OCI-LY3 (cell line): Measurements from ENCODE around the gene NAV2.

Source experiments
- H2AFZ ChIP-seq: fragments of 200-600, 300-600 bp; shearing (Covaris generic); 2 replicates; pipeline ENCODE4 v1.6.0; 2014; ENCODE audit warnings: antibody characterized with exemption, low read depth, low read length
- H3K27ac ChIP-seq: fragments of 200-600, 300-600 bp; sonication (generic); 2 replicates; pipeline ENCODE4 v1.5.1; 2014; ENCODE audit warnings: mild to moderate bottlenecking, low read length, moderate library complexity, mixed read lengths
- H3K27me3 ChIP-seq: fragments of 200-600, 300-600 bp; sonication (generic); 2 replicates; pipeline ENCODE4 v1.6.1; 2014; ENCODE audit warnings: low read depth, low read length, mixed read lengths
- H3K36me3 ChIP-seq: fragments of 200-600, 300-600 bp; sonication (generic); replicated peaks from 2 replicates; pipeline ENCODE3; 2014; ENCODE audit warnings: low read depth, low read length, mixed read lengths
- H3K4me1 ChIP-seq: fragments of 300-600, 200-600 bp; sonication (generic); 2 replicates; pipeline ENCODE4 v1.6.1; 2014; ENCODE audit warnings: low read length, mixed read lengths
- H3K4me2 ChIP-seq: fragments of 200-600, 300-600 bp; sonication (generic); 2 replicates; pipeline ENCODE4 v1.6.1; 2014; ENCODE audit warnings: low read length, mixed read lengths
- H3K4me3 ChIP-seq: fragments of 300-600, 200-600 bp; sonication (generic); 2 replicates; pipeline ENCODE4 v1.5.1; 2014; ENCODE audit warnings: antibody characterized with exemption, mild to moderate bottlenecking, low read length, moderate library complexity
- H3K79me2 ChIP-seq: fragments of 300-600, 200-600 bp; shearing (Covaris generic); 2 replicates; pipeline ENCODE4 v1.6.1; 2014; ENCODE audit warnings: mild to moderate bottlenecking, low read length, mixed read lengths
- H3K9ac ChIP-seq: fragments of 300-600, 200-600 bp; shearing (Covaris generic); 2 replicates; pipeline ENCODE4 v1.6.0; 2014; ENCODE audit warnings: mild to moderate bottlenecking, low read length, moderate library complexity
- H3K9me3 ChIP-seq: fragments of 200-600, 300-600 bp; shearing (Covaris generic); 2 replicates; pipeline ENCODE4 v1.6.1; 2014; ENCODE audit warnings: low read length, mixed read lengths; ENCODE audit not compliant: insufficient read depth
- H4K20me1 ChIP-seq: fragments of 200-600, 300-600 bp; sonication (generic); 2 replicates; pipeline ENCODE4 v1.6.1; 2016; ENCODE audit warnings: low read length, mixed read lengths; ENCODE audit not compliant: insufficient read depth
- EZH2phosphoT487 ChIP-seq: fragments of 200-600 bp; shearing (Covaris generic); IDR thresholded peaks from 2 replicates; pipeline ENCODE4 v1.6.1; 2018; ENCODE audit warnings: antibody characterized with exemption, mixed run types, low read depth
- TF ChIP-seq, protein P1 (sequence below): fragments of 200-600, 300-600 bp; sonication (generic); IDR thresholded peaks from 2 replicates; pipeline ENCODE4 v1.5.1; 2014; ENCODE audit warnings: antibody characterized with exemption, low read length, low read depth

Gene NAV2

DNA sequence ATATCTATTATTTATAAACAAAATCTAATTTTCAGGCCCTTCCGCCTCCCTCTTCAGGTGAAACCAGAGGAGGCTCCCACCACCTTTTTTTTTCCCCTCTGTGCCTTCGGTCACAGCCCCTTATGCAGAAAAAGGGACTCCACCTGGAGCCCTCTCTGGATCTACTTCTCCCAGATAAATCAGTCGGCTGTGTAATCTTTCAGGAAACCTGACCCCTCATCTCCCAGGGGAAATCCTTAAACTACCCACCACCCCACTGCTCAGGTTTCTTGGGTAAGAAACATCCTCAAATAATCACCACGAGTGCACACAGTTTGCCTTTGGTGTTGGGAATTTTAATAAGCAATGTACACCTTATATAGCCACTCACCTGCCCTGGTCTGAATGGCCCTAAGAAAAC, 104.2 kb downstream of the NAV2 start:
- no peaks in the 10 kb centered on the region for H3K79me2 ChIP-seq
- no peak overlapping the region for H3K4me3 ChIP-seq
- no peak for TF ChIP-seq EZH2phosphoT487
- TF ChIP-seq, protein P1, sequence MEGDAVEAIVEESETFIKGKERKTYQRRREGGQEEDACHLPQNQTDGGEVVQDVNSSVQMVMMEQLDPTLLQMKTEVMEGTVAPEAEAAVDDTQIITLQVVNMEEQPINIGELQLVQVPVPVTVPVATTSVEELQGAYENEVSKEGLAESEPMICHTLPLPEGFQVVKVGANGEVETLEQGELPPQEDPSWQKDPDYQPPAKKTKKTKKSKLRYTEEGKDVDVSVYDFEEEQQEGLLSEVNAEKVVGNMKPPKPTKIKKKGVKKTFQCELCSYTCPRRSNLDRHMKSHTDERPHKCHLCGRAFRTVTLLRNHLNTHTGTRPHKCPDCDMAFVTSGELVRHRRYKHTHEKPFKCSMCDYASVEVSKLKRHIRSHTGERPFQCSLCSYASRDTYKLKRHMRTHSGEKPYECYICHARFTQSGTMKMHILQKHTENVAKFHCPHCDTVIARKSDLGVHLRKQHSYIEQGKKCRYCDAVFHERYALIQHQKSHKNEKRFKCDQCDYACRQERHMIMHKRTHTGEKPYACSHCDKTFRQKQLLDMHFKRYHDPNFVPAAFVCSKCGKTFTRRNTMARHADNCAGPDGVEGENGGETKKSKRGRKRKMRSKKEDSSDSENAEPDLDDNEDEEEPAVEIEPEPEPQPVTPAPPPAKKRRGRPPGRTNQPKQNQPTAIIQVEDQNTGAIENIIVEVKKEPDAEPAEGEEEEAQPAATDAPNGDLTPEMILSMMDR, result no peak
- H3K27ac ChIP-seq, result no peak overlapping the region
- H3K9me3 ChIP-seq, result no peaks in the 10 kb centered on the region
- H3K36me3 ChIP-seq, result no peaks in the 10 kb centered on the region
- H3K4me2 ChIP-seq, result no peak overlapping the region
- H3K27me3 ChIP-seq, result peaks cover 19% of the 10 kb centered on the region
- no peak overlapping the region for H3K9ac ChIP-seq
- no peaks in the 10 kb centered on the region for H3K4me1 ChIP-seq
- H4K20me1 ChIP-seq, result no peaks in the 10 kb centered on the region
- no peak overlapping the region for H2AFZ ChIP-seq

DNA sequence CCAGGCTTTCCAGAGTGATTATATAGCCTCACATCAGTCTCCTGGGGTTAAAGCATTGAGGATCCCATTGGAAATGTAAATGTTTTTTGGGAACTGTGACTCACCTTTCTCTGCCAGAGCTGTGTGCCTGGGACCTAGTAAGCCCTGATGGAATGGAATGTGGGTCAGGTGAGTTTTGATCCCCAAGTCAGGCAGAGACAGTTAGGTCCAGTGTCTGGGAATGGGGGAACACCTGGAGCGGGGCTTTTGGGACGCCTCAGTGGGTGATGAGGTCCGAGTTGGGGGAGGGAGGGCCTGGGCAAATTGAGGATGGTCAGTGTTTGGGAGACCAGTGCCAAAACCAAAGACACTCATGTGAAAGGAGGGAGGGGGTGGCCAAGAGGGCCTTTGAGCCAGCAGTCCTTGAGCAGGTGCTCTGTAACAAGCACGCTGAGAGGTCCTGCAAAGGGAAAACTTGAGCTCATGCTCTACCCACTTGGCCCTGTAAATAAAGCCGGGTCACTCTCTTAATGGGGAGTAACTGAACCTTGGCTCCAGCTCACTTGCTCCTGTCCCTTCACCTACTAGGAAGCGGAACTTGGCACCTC, 104.7 kb downstream of the NAV2 start:
- Histone ChIP-seq H3K9me3 (no peaks in the 10 kb centered on the region), H3K4me1 (no peaks in the 10 kb centered on the region), H2AFZ (no peak overlapping the region), H4K20me1 (no peaks in the 10 kb centered on the region), H3K9ac (no peak overlapping the region), H3K79me2 (no peaks in the 10 kb centered on the region), H3K27me3 (peaks cover 19% of the 10 kb centered on the region), H3K4me3 (no peak overlapping the region), H3K27ac (no peak overlapping the region), H3K4me2 (no peak overlapping the region), H3K36me3 (no peaks in the 10 kb centered on the region)
- TF ChIP-seq EZH2phosphoT487, result no peak
- TF ChIP-seq, protein P1, result no peak

DNA sequence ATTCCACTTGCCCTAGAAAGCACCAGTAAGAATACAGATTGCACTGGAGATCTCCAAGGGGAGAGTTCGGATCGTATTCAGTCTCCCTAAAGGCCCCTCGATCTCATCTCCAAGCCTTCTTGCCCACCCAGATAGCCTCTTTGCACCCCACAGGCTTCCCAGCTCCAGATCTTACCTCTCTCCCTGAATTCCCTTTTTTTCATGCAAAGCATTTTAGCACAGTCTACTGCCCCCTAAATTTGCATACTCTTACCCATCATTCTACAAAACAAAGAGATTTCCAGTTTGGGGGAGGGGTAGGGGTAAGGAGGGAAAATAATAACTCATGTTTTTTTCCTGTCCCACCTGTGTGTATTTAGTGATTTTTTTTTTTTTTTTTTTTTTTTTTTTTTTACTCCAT, 105.2 kb downstream of the NAV2 start:
- Histone ChIP-seq H3K4me2 (no peak overlapping the region), H4K20me1 (no peaks in the 10 kb centered on the region), H3K4me3 (no peak overlapping the region), H3K36me3 (no peaks in the 10 kb centered on the region), H3K4me1 (no peaks in the 10 kb centered on the region), H2AFZ (no peak overlapping the region), H3K9me3 (no peaks in the 10 kb centered on the region), H3K27ac (no peak overlapping the region), H3K9ac (no peak overlapping the region), H3K27me3 (peaks cover 19% of the 10 kb centered on the region), H3K79me2 (no peaks in the 10 kb centered on the region)
- TF ChIP-seq, protein P1, result no peak
- TF ChIP-seq EZH2phosphoT487, result no peak

DNA sequence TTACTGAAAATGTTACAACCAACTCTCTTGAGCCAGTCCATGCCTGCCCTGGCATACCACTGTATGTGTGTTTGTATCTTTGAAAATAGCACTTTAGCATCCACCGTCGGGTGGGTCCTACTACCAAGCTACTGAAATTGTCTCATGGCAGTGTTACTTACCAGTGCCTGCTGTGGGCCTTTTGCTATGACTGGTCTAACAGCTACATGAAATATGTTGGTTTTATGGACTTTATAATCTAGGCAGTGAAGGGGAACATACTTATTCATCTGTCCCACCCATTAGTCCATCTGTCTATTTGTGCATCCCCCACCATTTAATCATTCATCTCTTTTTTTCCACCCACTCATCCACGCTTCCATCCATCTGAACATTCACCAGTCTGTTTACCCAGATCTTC, 106.0 kb downstream of the NAV2 start:
- no peaks in the 10 kb centered on the region for H4K20me1 ChIP-seq
- TF ChIP-seq, protein P1, result no peak
- TF ChIP-seq EZH2phosphoT487, result no peak
- no peak overlapping the region for H3K27ac ChIP-seq
- H3K9ac ChIP-seq, result no peak overlapping the region
- H3K9me3 ChIP-seq, result no peaks in the 10 kb centered on the region
- H2AFZ ChIP-seq, result no peak overlapping the region
- no peaks in the 10 kb centered on the region for H3K79me2 ChIP-seq
- no peaks in the 10 kb centered on the region for H3K36me3 ChIP-seq
- peaks cover 19% of the 10 kb centered on the region for H3K27me3 ChIP-seq
- no peak overlapping the region for H3K4me2 ChIP-seq
- H3K4me1 ChIP-seq, result no peaks in the 10 kb centered on the region
- no peak overlapping the region for H3K4me3 ChIP-seq
